Vagina (tissue), 2 donors: ENCODE results near the gene NANOS3.

Experiments
- CTCF ChIP-seq, 3 experiments: fragments of 450-650 bp in 2 of 3; fragments of 200-600 bp in 1 of 3; sonication (generic) in 1 of 3; IDR thresholded peaks; one replicate each; pipeline ENCODE4 v1.5.1; 2017 to 2019; ENCODE audit warnings: antibody characterized with exemption in 3 of 3, mild to moderate bottlenecking in 2 of 3, moderate library complexity in 2 of 3
- POLR2AphosphoS5 ChIP-seq, 2 donors: sonication (generic); formaldehyde crosslinking; IDR thresholded peaks; one replicate each; pipeline ENCODE4 v1.9.0; 2017; ENCODE audit warnings: antibody characterized with exemption in 2 of 2, mild to moderate bottlenecking in 2 of 2, low read depth in 1 of 2; ENCODE audit not compliant: insufficient read depth in 1 of 2

- TF ChIP-seq CTCF (IDR thresholded peaks at IDR 0.05) (no peak), POLR2AphosphoS5 (IDR thresholded peaks at IDR 0.05; ENCODE audit: insufficient read depth in 1 of 2, low read depth in 1 of 2) (no peak)
These were observed 3.0 kb upstream of the NANOS3 start for GRCh38 chr19:13873834-13874515.
